Endodermal cell (in vitro differentiated cells): ENCODE measurements around the gene TRAPPC1. TPM values are rescaled to one million over a fixed set of nuclear protein-coding genes. Genes with fewer than 3 reads are reported as not detected.

Source experiments
- DNase-seq: peaks from one replicate; pipeline ENCODE4 v3.0.0-alpha.2; 2017
- H3K27ac ChIP-seq: 2 replicates; pipeline ENCODE4 v1.5.1; 2013; ENCODE audit warnings: mild to moderate bottlenecking, low read depth, low read length, moderate library complexity
- H3K27me3 ChIP-seq: 2 replicates; pipeline ENCODE4 v1.6.1; 2013; ENCODE audit warnings: mild to moderate bottlenecking, low read length, moderate library complexity; ENCODE audit not compliant: insufficient read depth, control insufficient read depth, poor library complexity, severe bottlenecking
- H3K36me3 ChIP-seq: 2 replicates; pipeline ENCODE4 v1.7.0; 2013; ENCODE audit warnings: mild to moderate bottlenecking, low read length, moderate library complexity; ENCODE audit not compliant: control insufficient read depth, insufficient read depth
- H3K4me1 ChIP-seq: one replicate; pipeline ENCODE4 v1.7.0; 2013; ENCODE audit warnings: low read length; ENCODE audit not compliant: control insufficient read depth, insufficient read depth
- H3K4me3 ChIP-seq: 2 replicates; pipeline ENCODE4 v1.5.1; 2013; ENCODE audit warnings: mild to moderate bottlenecking, low read length, moderate library complexity
- H3K9ac ChIP-seq: 2 replicates; pipeline ENCODE4 v1.6.1; 2013; ENCODE audit warnings: mild to moderate bottlenecking, low read length, moderate library complexity; ENCODE audit not compliant: poor library complexity, severe bottlenecking; ENCODE audit errors: extremely low read depth
- H3K9me3 ChIP-seq: 2 replicates; pipeline ENCODE4 v1.6.1; 2013; ENCODE audit warnings: mild to moderate bottlenecking, low read length, moderate library complexity; ENCODE audit not compliant: control insufficient read depth
- H3K27ac Mint-ChIP-seq: 2 replicates; pipeline ENCODE4 v1.8.0; 2020; ENCODE audit warnings: mixed read lengths
- H3K27me3 Mint-ChIP-seq: 2 replicates; pipeline ENCODE4 v1.8.0; 2021; ENCODE audit warnings: mild to moderate bottlenecking, mixed read lengths; ENCODE audit not compliant: insufficient read depth
- H3K36me3 Mint-ChIP-seq: 2 replicates; pipeline ENCODE4 v1.8.0; 2020; ENCODE audit warnings: low read depth, mixed read lengths
- H3K4me1 Mint-ChIP-seq: 2 replicates; pipeline ENCODE4 v1.8.0; 2020; ENCODE audit warnings: mixed read lengths
- H3K4me3 Mint-ChIP-seq: 2 replicates; pipeline ENCODE4 v1.8.0; 2020; ENCODE audit warnings: mild to moderate bottlenecking, moderate library complexity, mixed read lengths
- H3K9me3 Mint-ChIP-seq: 2 replicates; pipeline ENCODE4 v1.8.0; 2020; ENCODE audit warnings: mild to moderate bottlenecking, mixed read lengths
- CTCF ChIP-seq: fragments of 200-600 bp; sonication (generic); conservative IDR thresholded peaks from 2 replicates; pipeline ENCODE4 v1.5.0; 2021; ENCODE audit warnings: antibody characterized with exemption, mild to moderate bottlenecking
- WGBS, 2 experiments: methylation state at CpG; one replicate each; pipeline versions ENCODE4 v1.1.5 to v1.1.7; 2013; ENCODE audit warnings: missing lambda C conversion rate in 2 of 2, mixed read lengths in 1 of 2; ENCODE audit not compliant: insufficient coverage in 1 of 2, insufficient read length in 1 of 2; 5-methylcytosine and 5-hydroxymethylcytosine counted together
- total RNA-seq, 2 donors: library from RNA; stranded (reverse); fragmentation: NEBNext Ultra II Directional in 1 of 2; extraction: Animal tissue kit (Norgen Biotek cat#: 25700) in 1 of 2; gene quantifications; 2 replicates in 1 of 2; 3 replicates in 1 of 2; pipeline ENCODE4 v1.2.1, GENCODE V29; 2021

The TRAPPC1 gene
- total RNA-seq, 2 donors from 2014 or later: 150 to 170 TPM

GRCh38 chr17:7897773-7898172 is 34.0 kb downstream of the TRAPPC1 start:
- TF ChIP-seq CTCF: peak; percentile 23
- Histone ChIP-seq H3K9ac (no peak overlapping the region), H3K9me3 (no peaks in the 10 kb centered on the region), H3K4me3 (no peak overlapping the region), H3K4me1 (peaks cover 7% of the 10 kb centered on the region), H3K27me3 (no peaks in the 10 kb centered on the region), H3K27ac (no peak overlapping the region), H3K36me3 (peaks cover 60% of the 10 kb centered on the region)
- DNase-seq: peak; percentile 35
- H3K9me3 Mint-ChIP-seq: no peaks in the 10 kb centered on the region
- H3K27me3 Mint-ChIP-seq: no peaks in the 10 kb centered on the region
- H3K36me3 Mint-ChIP-seq: peaks cover 79% of the 10 kb centered on the region
- H3K4me3 Mint-ChIP-seq: no peak overlapping the region
- WGBS, 2 experiments: 81 to 84% methylated on average over 4 to 6 of the region's 6 CpGs
- H3K4me1 Mint-ChIP-seq: peaks cover 7% of the 10 kb centered on the region
- H3K27ac Mint-ChIP-seq: no peak overlapping the region

GRCh38 chr17:7897090-7897489 is 34.7 kb downstream of the TRAPPC1 start:
- Mint-ChIP-seq H3K4me1 (peaks cover 3% of the 10 kb centered on the region), H3K27me3 (no peaks in the 10 kb centered on the region), H3K36me3 (peaks cover 75% of the 10 kb centered on the region), H3K9me3 (no peaks in the 10 kb centered on the region), H3K4me3 (no peak overlapping the region), H3K27ac (no peak overlapping the region)
- no peaks in the 10 kb centered on the region for H3K9me3 ChIP-seq
- no peak overlapping the region for H3K9ac ChIP-seq
- DNase-seq: peak; percentile 28
- no peak overlapping the region for H3K4me3 ChIP-seq
- H3K36me3 ChIP-seq: peaks cover 58% of the 10 kb centered on the region
- 94 to 97% methylated on average over 13 of the region's 13 CpGs for WGBS, 2 experiments
- H3K27ac ChIP-seq: no peak overlapping the region
- no peak for TF ChIP-seq CTCF
- peaks cover 6% of the 10 kb centered on the region for H3K4me1 ChIP-seq
- H3K27me3 ChIP-seq: no peaks in the 10 kb centered on the region

GRCh38 chr17:7894866-7895265 is 36.9 kb downstream of the TRAPPC1 start:
- Histone ChIP-seq H3K27ac (no peak overlapping the region), H3K4me1 (peaks cover 6% of the 10 kb centered on the region), H3K9ac (no peak overlapping the region), H3K9me3 (no peaks in the 10 kb centered on the region), H3K4me3 (no peak overlapping the region), H3K27me3 (no peaks in the 10 kb centered on the region), H3K36me3 (peaks cover 58% of the 10 kb centered on the region)
- TF ChIP-seq CTCF: no peak
- H3K27me3 Mint-ChIP-seq: no peaks in the 10 kb centered on the region
- H3K9me3 Mint-ChIP-seq: no peaks in the 10 kb centered on the region
- H3K4me1 Mint-ChIP-seq: peaks cover 3% of the 10 kb centered on the region
- no peak overlapping the region for H3K27ac Mint-ChIP-seq
- 94 to 95% methylated on average over 4 to 8 of the region's 8 CpGs for WGBS, 2 experiments
- peaks cover 74% of the 10 kb centered on the region for H3K36me3 Mint-ChIP-seq
- H3K4me3 Mint-ChIP-seq: no peak overlapping the region
- DNase-seq: peak; percentile 20
